ENCODE data around the gene JAK1. TPM values are rescaled to one million over a fixed set of nuclear protein-coding genes. Genes with fewer than 3 reads are reported as not detected.
"Not testable (repeated sequence)": the region's sequence is repeated elsewhere in the genome, so short reads cannot be mapped to it uniquely, and the experiment has no call there.

The JAK1 gene
- total RNA-seq, 1 donor from 2014 or later, result 74.3 TPM

- no peak for DNase-seq
These were observed 17.2 kb downstream of the JAK1 start for GRCh38 chr1:64948905-64949833.

GRCh38 chr1:64948216-64948615 lies 18.1 kb downstream of the JAK1 start:
- no peak for DNase-seq

- no peak for DNase-seq
These were observed 19.4 kb downstream of the JAK1 start for GRCh38 chr1:64946916-64947315.

GRCh38 chr1:64944913-64945312 lies 21.4 kb downstream of the JAK1 start:
- no peak for DNase-seq

GRCh38 chr1:64942675-64943074 lies 23.7 kb downstream of the JAK1 start:
- no peak for DNase-seq

- no peak for DNase-seq
These were observed 24.2 kb downstream of the JAK1 start for GRCh38 chr1:64942118-64942517.

- no peak for DNase-seq
These were observed 24.8 kb downstream of the JAK1 start for GRCh38 chr1:64941461-64942117.

- DNase-seq, result no peak
These were observed 26.3 kb downstream of the JAK1 start for GRCh38 chr1:64940025-64940424.

- no peak for DNase-seq
These were observed 27.4 kb downstream of the JAK1 start for GRCh38 chr1:64938991-64939390.

GRCh38 chr1:64936956-64937355 lies 29.4 kb downstream of the JAK1 start:
- DNase-seq, result no peak

- DNase-seq, result no peak
These were observed 30.7 kb downstream of the JAK1 start for GRCh38 chr1:64935551-64936155.

- DNase-seq, result no peak
These were observed 31.5 kb downstream of the JAK1 start for GRCh38 chr1:64934878-64935275.

- DNase-seq, result peak; percentile 33
These were observed 32.1 kb downstream of the JAK1 start for GRCh38 chr1:64934115-64934877.

GRCh38 chr1:64933296-64934070 lies 32.9 kb downstream of the JAK1 start:
- DNase-seq, result peak; percentile 88

- no peak for DNase-seq
These were observed 33.4 kb downstream of the JAK1 start for GRCh38 chr1:64932962-64933295.

GRCh38 chr1:64930640-64931039 lies 35.7 kb downstream of the JAK1 start:
- DNase-seq, result not testable (repeated sequence)

- DNase-seq, result no peak
These were observed 37.1 kb downstream of the JAK1 start for GRCh38 chr1:64929221-64929620.

GRCh38 chr1:64928325-64928724 lies 38.0 kb downstream of the JAK1 start:
- no peak for DNase-seq

- no peak for DNase-seq
These were observed 40.8 kb downstream of the JAK1 start for GRCh38 chr1:64925594-64925993.

GRCh38 chr1:64923294-64923718 lies 43.0 kb downstream of the JAK1 start:
- DNase-seq, result no peak

- no peak for DNase-seq
These were observed 44.0 kb downstream of the JAK1 start for GRCh38 chr1:64922336-64922735.

GRCh38 chr1:64921771-64922170 lies 44.6 kb downstream of the JAK1 start:
- no peak for DNase-seq

Data from skin of body (tissue), 2 donors.